Astrocyte (in vitro differentiated cells and primary cell): Measurements from ENCODE around the gene YWHAB.

ENCODE experiments used
- CTCF ChIP-seq: IDR thresholded peaks from 2 replicates; pipeline ENCODE4 v1.5.1; 2011; ENCODE audit warnings: low read depth, mild to moderate bottlenecking, inconsistent platforms, low read length, moderate library complexity; ENCODE audit not compliant: insufficient read depth
- EZH2 ChIP-seq: IDR thresholded peaks from 2 replicates; pipeline ENCODE4 v1.6.1; 2012; ENCODE audit warnings: mild to moderate bottlenecking, low read length, inconsistent platforms; ENCODE audit not compliant: insufficient read depth

GRCh38 chr20:44945261-44945660 lies 59.8 kb downstream of the YWHAB start:
- no peak for TF ChIP-seq CTCF
- TF ChIP-seq EZH2: no peak
